ENCODE data around the gene PTPRM. TPM values are rescaled to one million over a fixed set of nuclear protein-coding genes. Genes with fewer than 3 reads are reported as not detected.

Gene PTPRM
- total and polyA plus RNA-seq, 2 of the 8 experiments (the other 6 are each of a cell fraction or from before 2014, with no cell fraction given): 4.1 to 7.0 TPM

DNA sequence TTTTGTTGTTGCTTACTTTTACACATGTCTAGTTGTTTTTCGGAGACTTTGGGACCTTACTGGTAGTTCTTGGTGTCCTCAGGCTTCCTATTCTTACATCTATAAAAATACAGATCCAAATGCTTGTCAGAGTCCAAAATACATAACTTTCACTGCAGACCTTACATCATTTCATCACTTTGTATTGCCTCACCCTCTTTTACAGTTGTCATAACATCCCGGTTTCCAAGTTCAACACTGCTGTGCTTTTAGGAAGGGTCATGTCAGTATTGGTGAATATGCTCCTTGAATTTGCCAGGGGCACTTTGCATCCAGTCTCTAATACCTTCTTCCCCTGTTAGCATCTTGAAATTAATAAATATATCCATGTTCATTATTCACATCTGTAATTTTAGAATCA lies 523.9 kb downstream of the PTPRM start (continued):
- TF ChIP-seq RFX5 (IDR thresholded peaks at IDR 0.05; ENCODE audit: borderline replicate concordance, low read depth, low read length) (no peak), PHF8 (conservative IDR thresholded peaks at IDR 0.05; ENCODE audit: low read depth, low read length) (no peak), SIRT6 (IDR thresholded peaks at IDR 0.05; ENCODE audit: low read length) (no peak), JUND (IDR thresholded peaks at IDR 0.05; ENCODE audit: low read length) (no peak), RBBP5 (IDR thresholded peaks at IDR 0.05; ENCODE audit: borderline replicate concordance, low read depth, low read length) (no peak), EGR1 (IDR thresholded peaks at IDR 0.05; ENCODE audit: borderline replicate concordance, low read depth, low read length) (no peak)
